Astrocyte (in vitro differentiated cells and primary cell): ENCODE results near the gene PEAK3. TPM values are rescaled to one million over a fixed set of nuclear protein-coding genes. Genes with fewer than 3 reads are reported as not detected.

Experiments used
- DNase-seq: peaks from one replicate; pipeline ENCODE4 v3.0.0-alpha.2; 2010; ENCODE audit warnings: low read depth
- FAIRE-seq: peaks from 2 replicates; lab custom pipeline; 2011; peaks lifted over from hg19 to GRCh38; lab: Jason Lieb, UNC
- H2AFZ ChIP-seq: 2 replicates; pipeline ENCODE4 v1.6.0; 2012; ENCODE audit warnings: low read depth, low read length, inconsistent platforms
- H3K27ac ChIP-seq: 2 replicates; pipeline ENCODE4 v1.5.1; 2011; ENCODE audit warnings: low read depth, low read length, inconsistent platforms
- H3K27me3 ChIP-seq: 2 replicates; pipeline ENCODE4 v1.6.0; 2011; ENCODE audit warnings: low read length, inconsistent platforms; ENCODE audit not compliant: insufficient read depth
- H3K36me3 ChIP-seq: 2 replicates; pipeline ENCODE4 v1.5.1; 2011; ENCODE audit warnings: low read length, inconsistent platforms; ENCODE audit not compliant: insufficient read depth
- H3K4me1 ChIP-seq: 2 replicates; pipeline ENCODE4 v1.5.1; 2011; ENCODE audit warnings: low read length, inconsistent platforms; ENCODE audit not compliant: insufficient read depth
- H3K4me2 ChIP-seq: 2 replicates; pipeline ENCODE4 v1.6.0; 2012; ENCODE audit warnings: low read length, inconsistent platforms
- H3K4me3 ChIP-seq: 2 replicates; pipeline ENCODE4 v1.5.1; 2011; ENCODE audit warnings: low read depth, mild to moderate bottlenecking, low read length, inconsistent platforms; ENCODE audit not compliant: insufficient read depth
- H3K79me2 ChIP-seq: 2 replicates; pipeline ENCODE4 v1.6.0; 2012; ENCODE audit warnings: mild to moderate bottlenecking, low read length, inconsistent platforms; ENCODE audit not compliant: insufficient read depth
- H3K9ac ChIP-seq: 2 replicates; pipeline ENCODE4 v1.6.0; 2012; ENCODE audit warnings: mild to moderate bottlenecking, low read length, inconsistent platforms
- H3K9me3 ChIP-seq: 2 replicates; pipeline ENCODE4 v1.5.1; 2012; ENCODE audit warnings: low read depth, mild to moderate bottlenecking, low read length, inconsistent platforms; ENCODE audit not compliant: insufficient read depth
- H4K20me1 ChIP-seq: 2 replicates; pipeline ENCODE4 v1.6.0; 2012; ENCODE audit warnings: low read length, inconsistent platforms; ENCODE audit not compliant: insufficient read depth
- H3K27ac Mint-ChIP-seq: one replicate; pipeline ENCODE4 v1.8.0; 2021; ENCODE audit warnings: mild to moderate bottlenecking, mixed read lengths; ENCODE audit not compliant: unreplicated experiment
- H3K27me3 Mint-ChIP-seq: one replicate; pipeline ENCODE4 v1.8.0; 2021; ENCODE audit warnings: low read depth, mixed read lengths; ENCODE audit not compliant: unreplicated experiment
- H3K36me3 Mint-ChIP-seq: one replicate; pipeline ENCODE4 v1.8.0; 2021; ENCODE audit warnings: low read depth, mixed read lengths; ENCODE audit not compliant: unreplicated experiment
- H3K4me1 Mint-ChIP-seq: one replicate; pipeline ENCODE4 v1.8.0; 2021; ENCODE audit warnings: low read depth, mixed read lengths; ENCODE audit not compliant: unreplicated experiment
- H3K4me3 Mint-ChIP-seq: one replicate; pipeline ENCODE4 v1.8.0; 2021; ENCODE audit warnings: mild to moderate bottlenecking, moderate library complexity, mixed read lengths; ENCODE audit not compliant: unreplicated experiment
- H3K9me3 Mint-ChIP-seq: one replicate; pipeline ENCODE4 v1.8.0; 2021; ENCODE audit warnings: mild to moderate bottlenecking, mixed read lengths; ENCODE audit not compliant: unreplicated experiment
- EZH2 ChIP-seq: IDR thresholded peaks from 2 replicates; pipeline ENCODE4 v1.6.1; 2012; ENCODE audit warnings: mild to moderate bottlenecking, low read length, inconsistent platforms; ENCODE audit not compliant: insufficient read depth
- microRNA-seq: library from miRNA; unstranded; fragments of <30 nt; microRNA quantifications from one replicate; pipeline ENCODE4 v1.2.0, GENCODE V29; 2020
- total RNA-seq: library from RNA; stranded (reverse); gene quantifications from 2 replicates; pipeline ENCODE4 v1.2.1, GENCODE V29; 2021
- TF ChIP-seq, protein P1 (sequence below): IDR thresholded peaks from 2 replicates; pipeline ENCODE4 v1.5.1; 2011; ENCODE audit warnings: low read depth, mild to moderate bottlenecking, inconsistent platforms, low read length, moderate library complexity; ENCODE audit not compliant: insufficient read depth

PEAK3 gene
- total RNA-seq, 1 donor from 2014 or later: 0.18 TPM

DNA sequence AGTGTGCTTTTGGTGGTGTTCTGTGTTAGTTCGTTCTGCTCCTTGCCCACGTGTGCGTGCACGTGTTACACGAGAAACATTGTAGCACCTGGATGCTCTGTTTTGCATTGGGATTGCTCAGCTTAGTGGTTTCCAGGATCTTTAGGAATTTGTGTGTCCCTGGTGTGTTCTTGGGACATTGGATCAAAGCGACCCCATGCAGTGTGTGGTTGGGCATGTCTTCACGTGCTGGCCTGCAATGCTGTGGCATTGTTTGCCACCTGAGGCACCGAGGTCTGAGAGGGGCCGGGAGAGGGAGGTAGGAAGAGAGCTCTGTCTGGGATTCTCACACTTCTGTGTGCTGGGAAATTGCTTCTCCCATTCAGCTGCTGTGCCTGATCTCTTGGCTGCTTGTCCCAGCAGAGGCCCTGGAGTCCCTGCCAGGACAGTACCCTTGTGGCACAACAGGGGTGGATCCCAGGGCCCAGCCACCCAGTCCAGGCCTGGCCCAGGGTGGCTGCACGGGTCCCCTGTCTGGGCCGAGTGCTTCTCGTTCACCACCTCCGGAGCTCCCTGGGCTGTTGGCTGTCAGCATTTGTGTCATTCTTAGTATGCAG lies 57.1 kb downstream of the PEAK3 start:
- peaks cover 22% of the 10 kb centered on the region for H4K20me1 ChIP-seq
- no peak for FAIRE-seq
- H3K4me3 ChIP-seq: no peak overlapping the region
- peaks cover 6% of the 10 kb centered on the region for H3K36me3 ChIP-seq
- H3K9me3 ChIP-seq: no peaks in the 10 kb centered on the region
- Mint-ChIP-seq H3K4me1 (no peaks in the 10 kb centered on the region), H3K4me3 (peak overlapping the region; percentile 16), H3K36me3 (peaks cover 8% of the 10 kb centered on the region), H3K27ac (peak overlapping the region; percentile 1), H3K9me3 (no peaks in the 10 kb centered on the region), H3K27me3 (no peaks in the 10 kb centered on the region)
- TF ChIP-seq, protein P1, sequence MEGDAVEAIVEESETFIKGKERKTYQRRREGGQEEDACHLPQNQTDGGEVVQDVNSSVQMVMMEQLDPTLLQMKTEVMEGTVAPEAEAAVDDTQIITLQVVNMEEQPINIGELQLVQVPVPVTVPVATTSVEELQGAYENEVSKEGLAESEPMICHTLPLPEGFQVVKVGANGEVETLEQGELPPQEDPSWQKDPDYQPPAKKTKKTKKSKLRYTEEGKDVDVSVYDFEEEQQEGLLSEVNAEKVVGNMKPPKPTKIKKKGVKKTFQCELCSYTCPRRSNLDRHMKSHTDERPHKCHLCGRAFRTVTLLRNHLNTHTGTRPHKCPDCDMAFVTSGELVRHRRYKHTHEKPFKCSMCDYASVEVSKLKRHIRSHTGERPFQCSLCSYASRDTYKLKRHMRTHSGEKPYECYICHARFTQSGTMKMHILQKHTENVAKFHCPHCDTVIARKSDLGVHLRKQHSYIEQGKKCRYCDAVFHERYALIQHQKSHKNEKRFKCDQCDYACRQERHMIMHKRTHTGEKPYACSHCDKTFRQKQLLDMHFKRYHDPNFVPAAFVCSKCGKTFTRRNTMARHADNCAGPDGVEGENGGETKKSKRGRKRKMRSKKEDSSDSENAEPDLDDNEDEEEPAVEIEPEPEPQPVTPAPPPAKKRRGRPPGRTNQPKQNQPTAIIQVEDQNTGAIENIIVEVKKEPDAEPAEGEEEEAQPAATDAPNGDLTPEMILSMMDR: no peak
- TF ChIP-seq EZH2: no peak
- peaks cover 8% of the 10 kb centered on the region for H3K4me1 ChIP-seq
- no peak for DNase-seq
- no peak overlapping the region for H3K27ac ChIP-seq
- no peak overlapping the region for H3K4me2 ChIP-seq
- no peak overlapping the region for H3K9ac ChIP-seq
- no peak overlapping the region for H2AFZ ChIP-seq
- no peaks in the 10 kb centered on the region for H3K27me3 ChIP-seq
- no peaks in the 10 kb centered on the region for H3K79me2 ChIP-seq

Small RNA genes lying within 50 kb of the gene (microRNA-seq; reads per million reads assigned to microRNA genes)
- 39.1 reads per million, percentile 55 among the genes with 10 or more reads in this experiment for gene MIR1227
- gene MIR4321: not detected

Other genes with a start within 250 kb of the PEAK3 start
- 123 and 146 TPM in 2 replicates for gene MKNK2, start 230.9 kb downstream of the PEAK3 start, total RNA-seq
- 45.3 and 47.2 TPM in 2 replicates for gene MOB3A, start 185.8 kb downstream of the PEAK3 start, total RNA-seq
- gene IZUMO4, start 185.3 kb downstream of the PEAK3 start, total RNA-seq: 5.6 and 5.8 TPM in 2 replicates
- gene AP3D1, start 130.6 kb downstream of the PEAK3 start, total RNA-seq: 162 and 167 TPM in 2 replicates
- gene DOT1L, start 118.2 kb downstream of the PEAK3 start, total RNA-seq: 21.7 and 25.6 TPM in 2 replicates
- 69.9 and 78.3 TPM in 2 replicates for gene PLEKHJ1, start 45.8 kb downstream of the PEAK3 start, total RNA-seq
- 76.6 and 83.2 TPM in 2 replicates for gene SF3A2, start 45.4 kb downstream of the PEAK3 start, total RNA-seq
- 3.5 and 4.6 TPM in 2 replicates for gene AMH, start 32.9 kb downstream of the PEAK3 start, total RNA-seq
- gene JSRP1, start 25.8 kb downstream of the PEAK3 start, total RNA-seq: 0.36 and 1.3 TPM in 2 replicates
- not detected in 2 replicates for gene LINGO3, start 26.0 kb upstream of the PEAK3 start, total RNA-seq
- gene LSM7, start 46.4 kb upstream of the PEAK3 start, total RNA-seq: 91.4 and 97.6 TPM in 2 replicates
- 52.2 and 55.4 TPM in 2 replicates for gene SPPL2B, start 46.5 kb upstream of the PEAK3 start, total RNA-seq
- 0.16 and 0.17 TPM in 2 replicates for gene TMPRSS9, start 78.1 kb upstream of the PEAK3 start, total RNA-seq
- 93.4 and 105 TPM in 2 replicates for gene TIMM13, start 145.4 kb upstream of the PEAK3 start, total RNA-seq
- gene LMNB2, start 174.8 kb upstream of the PEAK3 start, total RNA-seq: 64.0 and 72.1 TPM in 2 replicates
- 161 and 190 TPM in 2 replicates for gene GADD45B, start 194.0 kb upstream of the PEAK3 start, total RNA-seq